ENCODE measurements around the gene ATP5F1E.

The ATP5F1E gene

DNA sequence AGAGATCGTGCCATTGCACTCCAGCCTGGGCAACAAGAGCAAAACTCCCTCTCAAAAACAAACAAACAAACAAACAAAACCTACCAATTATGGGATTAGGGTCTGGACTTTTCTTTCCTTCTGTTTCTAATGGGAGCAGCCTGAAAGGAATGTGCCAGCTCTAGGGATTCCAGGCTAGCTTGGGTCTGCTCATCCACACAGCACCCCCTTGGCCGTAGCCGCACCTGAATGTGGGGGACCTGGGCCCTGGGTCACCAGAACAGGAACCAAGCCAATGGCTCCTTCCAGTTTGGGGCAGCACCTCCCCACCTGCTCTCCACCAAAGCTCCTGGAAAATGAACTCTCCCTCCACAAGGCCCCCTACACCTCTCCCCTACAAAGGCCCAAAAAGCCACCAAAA, 31.8 kb downstream of the ATP5F1E start:
- no peak overlapping the region for H3K27ac ChIP-seq (ENCODE audit: low read depth, low read length)
- no CpG with 5 or more reads among the region's 3 CpGs for WGBS (ENCODE audit: extremely low coverage, insufficient coverage, insufficient read length)
- no peaks in the 10 kb centered on the region for H3K27me3 ChIP-seq (ENCODE audit: insufficient read depth, low read length)

DNA sequence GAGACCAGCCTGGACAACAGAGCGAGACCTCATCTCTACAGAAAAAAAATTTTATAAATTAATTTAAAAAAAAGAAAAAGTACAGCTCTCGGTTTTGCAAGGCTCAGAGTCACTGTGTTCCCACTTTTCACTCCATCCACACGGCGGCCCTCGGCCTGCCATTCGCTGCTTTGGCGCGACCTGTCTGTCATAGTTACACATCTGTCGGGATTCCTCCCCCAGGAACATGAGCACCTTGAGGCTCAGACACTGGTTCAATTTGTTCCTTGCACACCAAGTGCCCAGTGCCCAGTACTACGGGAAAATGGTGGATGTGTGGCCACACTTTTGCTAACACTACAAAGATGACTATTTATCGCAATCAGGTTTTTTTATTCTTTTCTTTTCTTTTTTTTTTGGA, 33.5 kb downstream of the ATP5F1E start:
- H3K4me3 ChIP-seq (ENCODE audit: low read depth, low read length), result no peak overlapping the region
- no peak for DNase-seq
- no peak overlapping the region for H4K91ac ChIP-seq (ENCODE audit: low read depth, low read length)
- H2BK5ac ChIP-seq (ENCODE audit: low read depth, low read length, poor library complexity), result no peak overlapping the region
- H3K9me3 ChIP-seq (ENCODE audit: insufficient read depth, low read depth, low read length), result peaks cover 2% of the 10 kb centered on the region
- H3K4me2 ChIP-seq (ENCODE audit: low read length), result no peak overlapping the region
- no peak overlapping the region for H3K14ac ChIP-seq (ENCODE audit: low read length)
- no peak overlapping the region for H3K27ac ChIP-seq (ENCODE audit: low read depth, low read length)
- H3K4ac ChIP-seq (ENCODE audit: low read depth, low read length), result no peak overlapping the region
- no peak overlapping the region for H2AK5ac ChIP-seq (ENCODE audit: low read length)
- H3K79me1 ChIP-seq (ENCODE audit: low read length), result no peaks in the 10 kb centered on the region
- H3K36me3 ChIP-seq (ENCODE audit: control insufficient read depth in 1 of 2, insufficient read depth in 2 of 2, low read length in 2 of 2), result peaks cover 44 to 53% of the 10 kb centered on the region in 2 experiments
- no peak overlapping the region for H2BK120ac ChIP-seq (ENCODE audit: insufficient read depth, low read length, poor library complexity)
- no peak overlapping the region for H3K9ac ChIP-seq (ENCODE audit: low read length)
- H2BK12ac ChIP-seq (ENCODE audit: low read length), result no peak overlapping the region
- H4K8ac ChIP-seq (ENCODE audit: low read depth, low read length), result no peak overlapping the region
- H3K4me1 ChIP-seq (ENCODE audit: control insufficient read depth in 1 of 2, insufficient read depth in 2 of 2, low read length in 2 of 2), result no peaks in the 10 kb centered on the region
- H3K27me3 ChIP-seq (ENCODE audit: insufficient read depth, low read length), result no peaks in the 10 kb centered on the region
- no peak overlapping the region for H3K18ac ChIP-seq (ENCODE audit: low read length)
- no peak overlapping the region for H4K12ac ChIP-seq (ENCODE audit: low read depth, low read length)
- no CpG with 5 or more reads among the region's 11 CpGs for WGBS (ENCODE audit: extremely low coverage, insufficient coverage, insufficient read length)
- no peak overlapping the region for H2AFZ ChIP-seq (ENCODE audit: insufficient read depth, low read length, poor library complexity)
- H3K79me2 ChIP-seq (ENCODE audit: control insufficient read depth, insufficient read depth, low read length, poor library complexity), result no peaks in the 10 kb centered on the region
- H3K23ac ChIP-seq (ENCODE audit: low read length), result no peak overlapping the region

More for the DNA sequence above, 31.8 kb downstream of the ATP5F1E start:
- Histone ChIP-seq H3K4me2 (ENCODE audit: low read length) (no peak overlapping the region), H3K4ac (ENCODE audit: low read depth, low read length) (no peak overlapping the region), H3K14ac (ENCODE audit: low read length) (no peak overlapping the region), H4K8ac (ENCODE audit: low read depth, low read length) (no peak overlapping the region), H2BK5ac (ENCODE audit: low read depth, low read length, poor library complexity) (no peak overlapping the region), H2BK12ac (ENCODE audit: low read length) (no peak overlapping the region), H3K9me3 (ENCODE audit: insufficient read depth, low read depth, low read length) (peaks cover 2% of the 10 kb centered on the region), H3K79me2 (ENCODE audit: control insufficient read depth, insufficient read depth, low read length, poor library complexity) (no peaks in the 10 kb centered on the region), H4K12ac (ENCODE audit: low read depth, low read length) (no peak overlapping the region), H3K4me3 (ENCODE audit: low read depth, low read length) (no peak overlapping the region), H4K91ac (ENCODE audit: low read depth, low read length) (no peak overlapping the region), H3K36me3 (ENCODE audit: control insufficient read depth in 1 of 2, insufficient read depth in 2 of 2, low read length in 2 of 2) (peaks cover 32 to 40% of the 10 kb centered on the region in 2 experiments), H2BK120ac (ENCODE audit: insufficient read depth, low read length, poor library complexity) (no peak overlapping the region), H3K79me1 (ENCODE audit: low read length) (no peaks in the 10 kb centered on the region), H3K23ac (ENCODE audit: low read length) (no peak overlapping the region), H2AK5ac (ENCODE audit: low read length) (no peak overlapping the region), H3K9ac (ENCODE audit: low read length) (no peak overlapping the region), H2AFZ (ENCODE audit: insufficient read depth, low read length, poor library complexity) (no peak overlapping the region), H3K18ac (ENCODE audit: low read length) (no peak overlapping the region), H3K4me1 (ENCODE audit: control insufficient read depth in 1 of 2, insufficient read depth in 2 of 2, low read length in 2 of 2) (peaks cover 0 to 2% of the 10 kb centered on the region in 2 experiments)
- DNase-seq, result no peak

DNA sequence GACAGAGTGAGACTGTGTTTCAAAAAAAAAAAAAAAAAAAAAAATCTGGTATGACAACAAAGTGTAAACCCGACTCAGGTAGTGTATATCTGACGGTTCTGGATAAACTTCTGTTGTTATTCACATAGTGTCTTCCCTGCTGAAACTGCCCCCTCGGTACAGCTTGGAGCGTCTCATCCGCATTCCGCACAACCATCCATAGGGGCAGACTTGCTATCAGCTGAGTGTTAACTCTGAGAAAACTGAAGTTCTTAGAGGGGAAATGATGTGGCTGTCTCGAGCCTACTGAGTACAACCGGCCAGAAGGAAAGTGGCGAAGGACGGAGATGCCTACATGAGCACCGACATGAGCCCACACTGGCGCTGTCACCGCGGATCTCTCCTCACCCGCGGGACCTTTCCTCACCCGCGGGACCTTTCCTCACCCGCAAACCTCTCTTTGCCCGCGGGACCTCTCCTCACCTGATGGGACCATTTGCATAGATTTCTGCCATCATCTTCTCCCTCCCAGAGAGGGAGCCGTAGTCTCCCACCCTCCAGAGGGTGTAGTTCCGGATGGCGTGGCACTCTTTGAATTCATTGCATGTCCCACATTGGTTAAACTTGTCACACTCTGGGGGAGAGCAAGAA, 34.9 kb downstream of the ATP5F1E start:
- no peaks in the 10 kb centered on the region for H3K79me2 ChIP-seq (ENCODE audit: control insufficient read depth, insufficient read depth, low read length, poor library complexity)
- no peak overlapping the region for H2BK12ac ChIP-seq (ENCODE audit: low read length)
- no peak overlapping the region for H3K27ac ChIP-seq (ENCODE audit: low read depth, low read length)
- no peak overlapping the region for H3K4me2 ChIP-seq (ENCODE audit: low read length)
- no peaks in the 10 kb centered on the region for H3K79me1 ChIP-seq (ENCODE audit: low read length)
- no peak overlapping the region for H2AK5ac ChIP-seq (ENCODE audit: low read length)
- no peak overlapping the region for H3K14ac ChIP-seq (ENCODE audit: low read length)
- no peak overlapping the region for H3K23ac ChIP-seq (ENCODE audit: low read length)
- H3K9ac ChIP-seq (ENCODE audit: low read length), result no peak overlapping the region
- no peak overlapping the region for H3K18ac ChIP-seq (ENCODE audit: low read length)
- no peak overlapping the region for H2AFZ ChIP-seq (ENCODE audit: insufficient read depth, low read length, poor library complexity)
- peaks cover 54 to 65% of the 10 kb centered on the region in 2 experiments for H3K36me3 ChIP-seq (ENCODE audit: control insufficient read depth in 1 of 2, insufficient read depth in 2 of 2, low read length in 2 of 2)
- no peak overlapping the region for H2BK120ac ChIP-seq (ENCODE audit: insufficient read depth, low read length, poor library complexity)
- H2BK5ac ChIP-seq (ENCODE audit: low read depth, low read length, poor library complexity), result no peak overlapping the region
- H3K9me3 ChIP-seq (ENCODE audit: insufficient read depth, low read depth, low read length), result peaks cover 2% of the 10 kb centered on the region
- no peak overlapping the region for H3K4ac ChIP-seq (ENCODE audit: low read depth, low read length)
- H3K4me3 ChIP-seq (ENCODE audit: low read depth, low read length), result no peak overlapping the region
- H4K91ac ChIP-seq (ENCODE audit: low read depth, low read length), result no peak overlapping the region
- no peak overlapping the region for H4K12ac ChIP-seq (ENCODE audit: low read depth, low read length)
- no CpG with 5 or more reads among the region's 24 CpGs for WGBS (ENCODE audit: extremely low coverage, insufficient coverage, insufficient read length)
- no peak for DNase-seq
- H4K8ac ChIP-seq (ENCODE audit: low read depth, low read length), result no peak overlapping the region
- H3K4me1 ChIP-seq (ENCODE audit: control insufficient read depth in 1 of 2, insufficient read depth in 2 of 2, low read length in 2 of 2), result no peaks in the 10 kb centered on the region
- no peaks in the 10 kb centered on the region for H3K27me3 ChIP-seq (ENCODE audit: insufficient read depth, low read length)

DNA sequence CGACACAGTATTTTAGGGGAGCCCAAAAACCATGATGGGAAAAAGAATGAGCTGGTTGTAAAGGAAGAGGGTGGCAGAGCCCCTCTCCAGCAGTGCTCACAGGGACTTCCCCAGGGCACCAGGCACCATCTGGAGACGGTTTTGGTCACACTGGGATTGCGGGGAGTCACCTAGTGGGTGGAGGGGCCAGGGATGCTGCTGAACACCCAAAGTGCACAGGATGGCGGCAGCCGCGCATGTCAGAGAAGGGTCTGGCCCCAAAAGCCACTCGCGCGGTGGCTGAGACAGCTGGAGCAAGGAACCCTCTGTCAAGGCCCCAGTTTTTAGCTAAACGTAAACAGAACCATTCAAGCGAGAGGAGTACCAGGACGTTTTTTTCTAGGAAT, 35.9 kb downstream of the ATP5F1E start:
- Histone ChIP-seq H4K12ac (ENCODE audit: low read depth, low read length) (no peak overlapping the region), H3K4me3 (ENCODE audit: low read depth, low read length) (no peak overlapping the region), H4K91ac (ENCODE audit: low read depth, low read length) (no peak overlapping the region), H3K18ac (ENCODE audit: low read length) (no peak overlapping the region), H2BK120ac (ENCODE audit: insufficient read depth, low read length, poor library complexity) (no peak overlapping the region), H3K9me3 (ENCODE audit: insufficient read depth, low read depth, low read length) (peaks cover 2% of the 10 kb centered on the region), H2AFZ (ENCODE audit: insufficient read depth, low read length, poor library complexity) (no peak overlapping the region), H3K9ac (ENCODE audit: low read length) (no peak overlapping the region), H3K4me1 (ENCODE audit: control insufficient read depth in 1 of 2, insufficient read depth in 2 of 2, low read length in 2 of 2) (no peaks in the 10 kb centered on the region), H2BK5ac (ENCODE audit: low read depth, low read length, poor library complexity) (no peak overlapping the region), H3K36me3 (ENCODE audit: control insufficient read depth in 1 of 2, insufficient read depth in 2 of 2, low read length in 2 of 2) (peaks cover 50 to 65% of the 10 kb centered on the region in 2 experiments), H2BK12ac (ENCODE audit: low read length) (no peak overlapping the region), H3K4me2 (ENCODE audit: low read length) (no peak overlapping the region), H3K27ac (ENCODE audit: low read depth, low read length) (no peak overlapping the region), H3K23ac (ENCODE audit: low read length) (no peak overlapping the region), H3K14ac (ENCODE audit: low read length) (no peak overlapping the region), H3K79me1 (ENCODE audit: low read length) (no peaks in the 10 kb centered on the region), H4K8ac (ENCODE audit: low read depth, low read length) (no peak overlapping the region), H2AK5ac (ENCODE audit: low read length) (no peak overlapping the region), H3K27me3 (ENCODE audit: insufficient read depth, low read length) (no peaks in the 10 kb centered on the region), H3K4ac (ENCODE audit: low read depth, low read length) (no peak overlapping the region), H3K79me2 (ENCODE audit: control insufficient read depth, insufficient read depth, low read length, poor library complexity) (no peaks in the 10 kb centered on the region)
- WGBS (ENCODE audit: extremely low coverage, insufficient coverage, insufficient read length), result no CpG with 5 or more reads among the region's 12 CpGs
- DNase-seq, result no peak
